COLO829 (cell line): ENCODE data around the gene CHD2.

Experiments
- DNase-seq: peaks from one replicate; pipeline ENCODE4 v3.0.0; 2012; ENCODE audit warnings: low spot score

CHD2 gene

DNA sequence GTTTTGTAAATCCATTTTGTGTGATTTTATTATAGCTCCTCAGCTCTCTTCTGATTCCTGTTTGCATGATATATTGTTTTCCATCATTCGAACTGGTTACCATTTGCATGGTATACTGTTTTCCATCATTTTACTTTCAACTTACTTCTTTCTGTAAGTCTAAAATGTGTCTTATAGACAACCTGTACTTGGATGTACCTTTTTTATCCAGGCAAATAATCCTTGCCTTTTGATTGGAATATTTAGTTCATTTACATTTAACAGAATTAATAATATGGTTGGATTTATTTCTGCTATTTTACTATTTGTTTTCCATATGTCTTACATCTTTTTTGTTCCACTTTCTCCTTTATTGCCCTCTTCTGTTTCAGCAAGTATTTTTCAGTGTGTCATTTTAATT, 62.8 kb downstream of the CHD2 start:
- DNase-seq = no peak

DNA sequence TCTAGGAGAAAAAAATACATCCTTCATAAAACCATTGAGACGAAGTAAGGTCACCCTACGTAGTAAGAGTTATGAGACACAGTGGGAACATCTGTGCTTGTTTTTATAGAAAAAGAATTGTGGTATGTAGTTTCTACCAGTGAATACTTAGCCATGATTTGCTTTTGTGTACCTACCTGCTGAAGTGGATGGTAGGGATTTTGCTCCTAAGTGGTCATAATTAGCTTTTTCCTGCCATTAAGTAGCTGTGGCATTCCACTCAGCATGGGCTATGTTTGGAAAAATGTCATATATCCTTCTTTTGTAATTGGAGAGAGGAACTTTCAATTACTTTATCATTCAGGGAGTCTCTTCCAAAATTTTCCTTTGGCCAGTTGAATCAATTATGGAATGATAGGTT, 63.7 kb downstream of the CHD2 start:
- DNase-seq = no peak

DNA sequence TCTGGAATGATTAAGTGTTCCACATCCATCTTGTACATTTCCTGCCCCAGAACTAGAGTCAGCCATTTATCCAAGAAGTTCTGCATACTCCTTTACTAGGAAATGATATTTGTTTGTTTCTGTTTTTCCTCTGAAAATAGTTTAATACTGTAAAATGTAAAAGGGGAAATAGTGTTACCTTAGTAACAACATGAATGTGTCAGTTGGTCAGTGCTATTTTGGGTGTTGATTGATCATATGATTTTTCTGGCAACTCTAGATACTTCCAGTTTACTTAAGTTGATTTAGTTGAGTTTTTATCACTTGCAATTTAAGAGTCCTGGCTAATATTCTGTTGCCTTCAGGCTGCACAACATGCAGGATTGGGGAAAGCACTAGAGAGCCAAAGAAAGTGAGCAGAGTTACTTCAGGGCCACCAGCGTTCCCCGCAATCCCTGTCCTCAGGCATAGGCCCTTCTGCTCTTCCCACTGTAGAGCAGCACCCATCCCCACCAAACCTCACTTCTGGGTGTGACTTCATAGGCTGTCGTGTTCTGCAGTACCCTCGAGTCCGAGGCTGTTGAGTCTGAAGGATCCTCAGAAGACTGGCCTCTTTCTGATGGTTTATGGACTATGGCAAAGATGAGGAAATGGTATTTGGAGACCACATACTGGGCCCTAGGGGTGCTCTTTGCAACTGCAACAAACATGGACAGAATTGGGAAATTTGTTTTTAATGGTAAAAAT, 69.0 kb downstream of the CHD2 start:
- DNase-seq = no peak

DNA sequence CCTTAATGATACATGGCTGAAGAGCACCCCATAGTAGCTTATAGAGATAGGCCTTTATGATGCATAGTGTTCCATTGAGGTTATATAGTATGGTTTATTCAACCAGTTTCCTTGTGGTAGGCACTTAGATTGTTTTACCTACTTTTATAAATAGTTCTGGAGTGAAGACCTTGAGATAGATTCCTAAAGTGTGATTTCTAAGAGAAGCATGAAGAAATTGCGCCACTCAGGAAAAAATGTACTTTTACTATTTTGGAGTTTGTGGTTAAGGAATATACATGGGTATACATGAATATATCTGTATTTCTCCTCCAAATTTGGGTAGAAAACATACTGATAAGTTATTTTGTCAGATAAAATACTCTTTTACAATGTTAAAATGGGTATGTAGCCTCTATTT, 70.5 kb downstream of the CHD2 start:
- DNase-seq = no peak

DNA sequence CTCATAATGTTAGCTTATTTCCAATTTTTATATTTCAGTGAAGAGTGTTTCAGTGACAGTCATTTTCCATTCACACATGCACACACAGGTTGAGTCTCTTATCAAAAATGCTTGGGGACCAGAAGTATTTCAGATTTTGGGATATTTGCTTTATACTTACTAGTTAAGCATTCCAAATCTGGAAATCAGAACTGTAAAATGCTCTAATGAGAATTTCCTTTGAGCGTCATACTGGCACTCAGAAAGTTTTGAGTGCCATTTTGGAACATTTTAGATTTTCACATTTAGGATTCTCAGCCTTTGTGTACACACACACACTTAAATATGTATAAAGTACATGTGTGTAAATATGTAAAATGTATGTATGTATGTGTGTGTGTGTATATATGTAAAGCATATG, 71.0 kb downstream of the CHD2 start:
- no peak for DNase-seq

DNA sequence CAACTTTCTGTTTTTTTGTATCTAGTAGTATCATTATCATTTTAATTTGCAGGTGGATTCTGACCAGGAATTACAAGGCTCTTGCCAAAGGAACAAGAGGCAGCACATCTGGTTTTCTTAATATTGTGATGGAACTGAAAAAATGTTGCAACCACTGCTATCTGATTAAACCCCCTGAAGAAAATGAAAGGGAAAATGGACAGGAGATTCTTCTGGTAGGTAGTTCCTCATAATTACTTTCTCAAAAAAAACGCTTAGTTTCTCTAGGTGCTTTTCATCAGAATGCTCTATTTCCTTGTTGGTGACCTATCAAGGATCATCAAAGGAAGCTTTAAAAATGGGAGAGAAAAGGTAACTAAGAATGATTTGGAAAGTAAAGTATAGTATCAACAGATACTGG, 71.6 kb downstream of the CHD2 start:
- DNase-seq = no peak

DNA sequence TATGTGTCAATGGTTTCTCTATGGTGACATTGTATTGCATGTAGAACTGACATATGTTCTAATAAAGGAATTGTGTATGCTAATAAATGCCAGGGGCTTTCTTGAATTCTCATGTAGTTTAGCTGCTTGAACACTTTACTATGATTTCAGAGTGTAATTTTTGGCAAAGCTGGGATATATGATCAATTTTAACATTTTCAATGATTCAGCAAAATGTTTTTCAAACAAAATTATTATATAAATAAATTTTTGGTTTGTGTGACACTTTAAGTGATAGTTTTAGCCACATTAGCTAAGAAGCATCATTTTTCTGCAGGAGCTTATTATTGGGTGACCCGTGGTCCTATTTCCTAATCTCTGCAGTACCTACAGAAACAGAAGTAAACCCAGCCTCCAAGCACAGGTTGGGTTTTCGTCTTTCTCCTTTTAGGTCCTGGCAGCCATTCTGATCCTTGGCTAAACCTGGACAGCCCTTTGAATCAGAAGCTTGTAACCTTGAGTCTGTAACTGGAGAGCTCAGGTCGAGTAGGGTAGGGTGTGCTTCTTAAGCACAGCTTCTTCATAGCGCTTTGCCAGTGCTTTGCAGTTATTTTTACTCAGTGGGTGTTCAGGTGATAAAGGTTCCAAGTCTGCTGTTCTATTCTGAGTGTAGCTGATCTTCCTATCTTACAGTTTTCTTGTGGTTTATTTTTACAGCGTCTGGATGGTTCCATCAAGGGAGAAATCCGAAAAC, 74.2 kb downstream of the CHD2 start:
- no peak for DNase-seq

DNA sequence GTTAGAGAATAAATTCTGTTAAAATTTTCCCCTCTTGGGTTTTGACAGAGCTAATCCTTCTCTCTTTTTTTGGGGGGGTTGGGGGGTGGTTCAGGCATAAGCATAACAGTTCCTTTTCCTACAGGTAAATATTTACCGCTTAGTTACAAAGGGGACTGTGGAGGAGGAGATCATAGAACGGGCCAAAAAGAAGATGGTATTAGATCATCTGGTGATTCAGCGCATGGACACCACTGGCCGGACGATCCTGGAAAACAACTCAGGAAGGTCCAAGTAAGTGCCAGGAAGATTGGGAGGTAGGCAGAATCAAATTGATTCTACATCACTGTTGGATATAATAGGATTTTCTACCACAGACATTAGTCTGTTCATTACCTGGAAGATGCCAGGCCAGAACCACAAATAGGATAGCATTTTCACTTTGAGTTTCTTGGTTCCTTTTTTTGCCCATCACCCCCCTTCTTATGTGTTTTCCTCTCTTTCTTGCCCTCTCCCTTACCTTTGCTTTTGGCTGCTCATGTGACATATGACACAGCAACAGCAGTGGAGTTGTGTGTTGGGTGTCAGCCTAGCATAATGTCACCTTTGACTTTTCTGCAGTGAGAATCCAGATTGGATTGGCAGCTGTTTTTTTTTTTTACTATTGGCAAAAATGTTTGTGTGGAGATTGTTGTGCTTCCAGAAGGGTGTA, 79.0 kb downstream of the CHD2 start:
- DNase-seq = no peak

DNA sequence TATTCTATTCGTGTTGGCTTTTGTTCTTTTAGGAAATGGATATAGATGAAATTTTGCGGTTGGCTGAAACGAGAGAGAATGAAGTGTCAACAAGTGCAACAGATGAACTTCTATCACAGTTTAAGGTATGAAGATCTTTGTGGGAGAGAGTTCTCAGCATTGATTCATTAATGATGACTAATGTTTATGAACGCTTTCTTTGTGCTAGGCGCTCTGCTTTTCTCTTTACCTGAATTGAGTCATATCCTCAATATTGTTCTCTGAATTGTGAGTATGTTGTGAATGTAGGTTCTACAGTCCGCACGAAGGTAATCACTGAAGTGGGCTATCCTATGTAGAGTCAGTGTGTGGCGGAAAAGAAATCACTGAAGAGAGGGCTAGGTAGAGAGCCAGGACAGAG, 81.2 kb downstream of the CHD2 start:
- no peak for DNase-seq

DNA sequence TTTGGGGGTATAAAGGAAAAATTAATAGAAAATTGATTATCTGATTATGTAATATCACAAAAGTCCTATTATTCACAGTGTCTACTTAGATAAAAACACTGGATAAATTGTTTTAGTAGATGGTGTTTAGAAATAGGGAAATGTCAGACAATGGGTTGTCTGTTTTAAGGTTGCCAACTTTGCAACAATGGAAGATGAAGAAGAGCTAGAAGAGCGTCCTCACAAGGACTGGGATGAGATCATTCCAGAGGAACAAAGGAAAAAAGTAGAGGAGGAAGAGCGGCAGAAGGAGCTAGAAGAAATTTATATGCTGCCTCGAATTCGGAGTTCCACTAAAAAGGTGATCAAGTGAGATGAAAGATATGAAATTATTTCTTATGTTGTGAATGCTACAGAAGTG, 84.0 kb downstream of the CHD2 start:
- peak; percentile 37 for DNase-seq

DNA sequence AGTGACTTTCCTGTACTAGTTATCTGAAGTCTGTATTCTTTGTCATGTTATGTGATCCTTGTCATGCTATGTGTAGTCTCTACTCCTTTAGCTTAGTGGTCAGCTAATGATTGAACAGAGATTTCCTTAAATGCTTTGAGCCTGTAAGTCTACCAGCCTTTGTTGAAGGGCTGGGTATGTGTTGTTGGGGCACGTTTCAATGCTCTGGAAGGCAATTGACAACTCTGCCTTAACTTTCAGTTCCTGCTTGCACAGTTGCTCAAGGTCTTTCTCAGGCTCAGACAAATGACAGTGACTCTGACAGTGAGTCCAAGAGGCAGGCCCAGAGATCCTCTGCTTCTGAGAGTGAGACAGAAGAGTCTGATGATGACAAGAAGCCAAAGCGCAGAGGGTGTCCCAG, 89.3 kb downstream of the CHD2 start:
- DNase-seq = no peak

DNA sequence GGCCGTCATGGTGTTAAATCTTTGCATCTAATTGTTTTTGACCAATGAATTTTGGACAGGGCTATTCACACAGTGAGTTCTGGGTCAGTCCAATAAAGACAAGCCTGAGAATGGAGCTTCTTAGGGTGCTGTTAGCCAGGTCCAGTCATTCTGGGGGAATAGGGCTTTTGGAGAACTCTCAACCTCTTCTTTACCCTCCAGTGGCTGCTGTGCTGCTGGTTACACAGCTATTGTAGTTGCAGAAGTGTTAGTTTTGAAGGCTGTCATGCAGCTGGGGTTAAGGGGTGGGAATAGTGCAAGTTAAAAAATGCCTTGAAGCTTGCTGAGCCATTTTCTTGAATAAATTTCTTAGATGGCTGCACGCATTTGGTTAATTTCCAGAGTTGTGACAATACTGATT, 89.9 kb downstream of the CHD2 start:
- DNase-seq = no peak

DNA sequence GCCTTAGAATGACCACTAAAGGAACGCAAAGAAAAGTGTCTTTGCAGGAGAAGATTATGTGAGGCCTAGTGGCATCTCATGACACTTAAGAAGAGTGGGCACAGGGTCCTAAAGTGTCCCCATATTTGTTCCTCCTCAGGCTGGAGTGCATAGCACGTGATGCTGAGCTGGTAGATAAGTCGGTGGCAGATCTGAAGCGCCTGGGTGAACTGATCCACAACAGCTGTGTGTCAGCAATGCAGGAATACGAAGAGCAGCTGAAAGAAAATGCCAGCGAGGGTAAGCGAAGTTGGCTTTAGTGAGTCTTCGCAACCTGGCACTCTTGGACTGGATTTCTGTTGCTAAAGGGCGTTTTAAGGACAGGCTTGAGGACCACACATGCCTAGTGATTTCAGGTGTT, 92.6 kb downstream of the CHD2 start:
- no peak for DNase-seq

DNA sequence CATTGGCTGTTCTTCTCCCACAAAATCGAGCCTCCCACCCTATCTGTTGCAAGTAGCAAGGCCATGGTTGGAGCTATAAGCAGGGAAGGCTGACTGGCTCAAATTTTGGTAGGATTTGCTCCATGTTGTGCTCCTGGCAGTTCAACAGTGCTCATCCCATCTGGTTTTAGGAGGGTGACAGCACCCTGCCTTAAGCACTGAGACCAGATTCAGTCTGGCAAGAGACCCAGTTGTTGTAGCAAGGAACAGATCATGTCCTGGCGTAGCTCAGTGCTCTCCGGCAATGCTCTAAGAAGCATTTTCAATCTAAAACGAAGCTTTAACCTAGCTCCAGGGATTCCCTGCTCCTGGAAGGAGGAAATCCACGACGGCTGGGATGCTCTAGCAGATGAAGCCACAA, 97.7 kb downstream of the CHD2 start:
- DNase-seq = no peak

DNA sequence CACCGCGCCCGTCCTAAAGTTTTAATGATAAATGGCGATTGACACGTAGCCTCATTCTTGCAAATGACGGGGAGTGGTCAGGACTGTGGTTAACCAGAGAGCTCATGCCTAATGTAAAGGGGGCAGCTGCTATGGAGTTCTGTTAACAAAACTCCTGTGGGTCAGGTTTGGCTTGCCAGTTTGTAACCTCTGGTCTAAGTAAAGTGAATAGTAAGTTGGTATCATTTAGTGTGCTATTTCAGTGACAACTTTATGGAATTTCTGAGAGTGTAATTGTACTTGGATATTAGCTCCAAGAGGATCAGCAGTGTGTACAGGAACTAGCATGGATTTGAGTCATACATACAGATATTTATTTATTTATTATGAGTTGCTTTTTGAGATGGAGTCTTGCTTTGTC, 101.0 kb downstream of the CHD2 start:
- no peak for DNase-seq

DNA sequence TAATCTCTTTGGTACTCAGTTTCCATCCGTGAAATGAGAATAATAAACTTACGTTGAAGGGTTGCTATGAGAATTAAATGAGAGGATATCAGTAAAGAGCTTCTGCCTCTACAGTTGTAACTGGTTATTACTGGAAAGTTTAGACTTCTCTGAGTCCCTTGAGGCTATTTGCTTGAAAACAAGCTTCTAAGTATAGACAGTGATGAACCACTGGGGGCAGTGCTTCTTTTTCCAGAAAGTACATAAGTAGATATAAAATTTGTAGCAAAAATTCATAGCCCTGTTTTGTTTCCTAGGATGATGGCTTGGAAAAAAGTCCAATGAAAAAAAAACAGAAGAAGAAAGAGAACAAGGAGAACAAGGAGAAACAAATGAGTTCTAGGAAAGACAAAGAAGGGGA, 101.8 kb downstream of the CHD2 start:
- no peak for DNase-seq

DNA sequence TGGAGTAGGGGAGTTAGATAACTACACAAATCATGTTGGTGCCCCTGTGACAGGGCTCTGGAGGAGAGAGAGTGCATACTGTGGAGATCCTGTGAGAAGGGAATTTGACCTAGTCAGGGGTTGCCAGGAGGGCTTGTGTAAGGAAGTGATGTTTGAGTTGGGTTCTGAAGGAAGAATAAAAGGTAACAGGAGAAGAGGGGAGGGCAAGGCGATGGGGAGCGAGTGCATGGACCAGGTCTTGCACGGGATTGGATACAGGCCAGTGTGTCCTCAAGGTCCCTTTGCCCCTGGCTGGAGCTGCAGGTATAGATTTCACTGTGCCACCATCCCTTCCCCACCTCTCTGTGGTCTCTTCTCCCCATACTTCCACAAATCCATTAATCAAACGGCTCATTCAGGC, 105.0 kb downstream of the CHD2 start:
- no peak for DNase-seq

DNA sequence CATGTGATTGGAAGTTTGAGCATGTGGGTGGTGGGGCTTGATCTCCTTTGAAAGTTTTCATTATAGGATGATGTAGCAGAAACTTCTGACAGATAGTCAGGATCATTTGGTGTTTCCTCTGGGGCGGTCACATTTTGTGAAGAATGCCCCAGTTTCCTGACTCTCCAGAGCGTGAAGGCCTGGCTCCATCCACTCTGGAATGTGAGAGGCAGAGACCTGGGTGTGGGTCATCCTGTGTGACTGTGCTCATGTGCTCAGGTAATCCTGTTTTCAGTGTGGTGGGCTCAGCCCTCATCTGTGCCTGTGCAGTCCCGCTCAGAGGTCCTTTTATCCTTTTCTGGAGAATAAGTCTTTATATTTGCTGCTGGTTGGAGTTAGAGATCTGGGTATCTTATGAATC, 107.9 kb downstream of the CHD2 start:
- no peak for DNase-seq

DNA sequence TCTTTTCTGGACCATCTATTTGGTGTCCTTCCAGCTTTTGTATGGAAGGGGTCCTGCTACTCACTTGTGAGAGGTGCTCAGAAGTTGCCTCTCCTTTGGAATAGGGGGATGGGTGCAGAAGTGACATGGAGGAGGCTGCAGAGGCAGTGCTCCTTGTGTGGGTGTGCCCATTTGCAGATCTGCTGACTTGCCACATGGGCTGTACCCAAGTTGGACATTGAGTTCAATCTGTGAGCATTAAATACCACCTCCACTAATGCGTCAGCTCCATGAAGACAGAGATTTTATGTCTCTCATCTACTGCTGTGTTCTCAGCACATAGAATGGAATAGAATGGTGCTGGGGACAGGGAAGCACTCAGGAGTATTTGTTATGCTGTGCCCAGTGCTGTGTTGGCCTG, 112.7 kb downstream of the CHD2 start:
- DNase-seq = no peak

DNA sequence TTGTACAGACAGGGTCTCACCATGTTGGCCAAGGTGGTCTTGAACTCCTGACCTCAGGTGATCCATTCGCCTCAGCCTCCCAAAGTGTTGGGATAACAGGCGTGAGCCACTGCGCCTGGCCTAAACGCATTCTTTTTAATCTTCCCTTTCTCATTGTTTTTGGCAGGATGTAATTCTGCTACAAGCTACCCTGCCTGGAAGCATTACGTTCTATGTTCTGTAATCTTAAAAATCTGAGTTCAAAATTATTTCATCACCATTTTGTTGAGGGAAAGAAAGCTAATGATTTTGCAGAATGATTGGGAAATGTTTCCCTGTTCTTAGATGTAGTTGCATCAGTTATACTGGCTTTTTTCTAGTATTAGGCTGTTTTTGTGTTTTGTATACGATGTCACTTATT, 117.4 kb downstream of the CHD2 start:
- no peak for DNase-seq

DNA sequence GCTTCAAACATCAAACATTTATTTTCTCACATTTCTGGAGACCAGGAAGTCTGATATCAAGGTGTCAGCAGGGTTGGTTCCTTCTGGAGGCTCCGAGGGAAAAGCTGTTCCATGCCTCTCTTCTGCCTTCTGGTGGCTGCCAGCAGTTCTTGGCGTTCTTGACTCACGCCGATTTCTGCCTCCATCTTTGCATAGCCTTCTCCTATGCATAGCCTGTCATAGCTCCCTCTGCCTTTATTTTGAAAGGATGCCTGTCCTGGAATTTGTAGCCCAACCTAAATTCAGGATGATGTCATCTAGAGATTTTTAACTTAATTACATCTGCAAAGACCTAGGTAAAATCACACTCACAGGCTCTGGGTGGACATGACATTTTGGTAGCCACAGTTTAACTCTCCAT, 118.5 kb downstream of the CHD2 start:
- no peak for DNase-seq

DNA sequence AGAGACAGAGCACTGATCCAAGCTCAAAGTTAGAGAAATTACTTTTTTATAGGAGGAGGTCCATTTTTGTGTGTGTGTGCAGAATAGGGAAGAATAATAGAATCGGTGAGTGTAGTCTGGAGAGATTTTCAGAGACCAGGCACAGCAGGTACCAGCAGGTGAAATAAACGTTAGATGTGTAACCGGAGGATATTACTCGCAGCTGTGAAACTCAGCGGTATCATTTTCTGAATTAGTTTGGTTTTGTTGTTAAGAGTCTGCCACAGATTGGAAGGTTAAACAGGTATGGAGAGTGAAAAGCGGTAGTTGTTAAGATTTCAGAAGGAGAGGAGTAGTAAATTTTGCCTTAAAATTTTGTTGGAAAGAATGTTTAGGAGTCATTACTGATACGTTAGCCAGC, 119.0 kb downstream of the CHD2 start:
- no peak for DNase-seq

DNA sequence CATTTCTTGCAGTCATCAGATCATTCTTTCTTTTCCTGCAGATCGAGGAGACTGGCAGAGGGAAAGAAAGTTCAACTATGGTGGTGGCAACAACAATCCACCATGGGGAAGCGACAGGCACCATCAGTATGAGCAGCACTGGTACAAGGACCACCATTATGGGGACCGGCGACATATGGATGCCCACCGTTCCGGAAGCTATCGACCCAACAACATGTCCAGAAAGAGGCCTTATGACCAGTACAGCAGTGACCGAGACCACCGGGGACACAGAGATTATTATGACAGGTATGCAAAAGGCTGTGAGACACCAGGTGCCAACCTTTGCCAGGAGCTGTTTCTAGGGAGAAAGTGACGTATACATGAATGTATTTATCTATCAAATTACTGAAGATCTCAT, 119.8 kb downstream of the CHD2 start:
- no peak for DNase-seq
